ENCODE measurements around the gene DUSP12. TPM values are rescaled to one million over a fixed set of nuclear protein-coding genes. Genes with fewer than 3 reads are reported as not detected.

Gene DUSP12
- total RNA-seq, 4 donors from 2014 or later = 16.4 to 62.7 (median 29.3) TPM

- intact Hi-C loops (cut with DNase I; ENCODE audit: low total_unique reads) = no loop called here
- no peaks in the 10 kb centered on the region for H3K36me3 ChIP-seq
- H3K4me1 ChIP-seq = no peaks in the 10 kb centered on the region
- no peak within 1 kb of the TSS for H3K4me3 ChIP-seq
- H3K27ac ChIP-seq = no peak within 1 kb of the TSS
- H3K27me3 ChIP-seq = no peaks in the 10 kb centered on the region
- no peak for TF ChIP-seq POLR2A (IDR thresholded peaks at IDR 0.05)
- TF ChIP-seq, protein P1, sequence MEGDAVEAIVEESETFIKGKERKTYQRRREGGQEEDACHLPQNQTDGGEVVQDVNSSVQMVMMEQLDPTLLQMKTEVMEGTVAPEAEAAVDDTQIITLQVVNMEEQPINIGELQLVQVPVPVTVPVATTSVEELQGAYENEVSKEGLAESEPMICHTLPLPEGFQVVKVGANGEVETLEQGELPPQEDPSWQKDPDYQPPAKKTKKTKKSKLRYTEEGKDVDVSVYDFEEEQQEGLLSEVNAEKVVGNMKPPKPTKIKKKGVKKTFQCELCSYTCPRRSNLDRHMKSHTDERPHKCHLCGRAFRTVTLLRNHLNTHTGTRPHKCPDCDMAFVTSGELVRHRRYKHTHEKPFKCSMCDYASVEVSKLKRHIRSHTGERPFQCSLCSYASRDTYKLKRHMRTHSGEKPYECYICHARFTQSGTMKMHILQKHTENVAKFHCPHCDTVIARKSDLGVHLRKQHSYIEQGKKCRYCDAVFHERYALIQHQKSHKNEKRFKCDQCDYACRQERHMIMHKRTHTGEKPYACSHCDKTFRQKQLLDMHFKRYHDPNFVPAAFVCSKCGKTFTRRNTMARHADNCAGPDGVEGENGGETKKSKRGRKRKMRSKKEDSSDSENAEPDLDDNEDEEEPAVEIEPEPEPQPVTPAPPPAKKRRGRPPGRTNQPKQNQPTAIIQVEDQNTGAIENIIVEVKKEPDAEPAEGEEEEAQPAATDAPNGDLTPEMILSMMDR (IDR thresholded peaks at IDR 0.05) = no peak
- DNase-seq = no peak
- H3K9me3 ChIP-seq = no peaks in the 10 kb centered on the region
These were observed 42.9 kb upstream of the DUSP12 start, which contains the start of gene FCRLA for GRCh38 chr1:161706482-161707347. Gene FCRLA, plus strand, starts transcription at chr1:161707229. Its CDS starts 36 bp downstream, at chr1:161707265.

- Histone ChIP-seq H3K4me3 (no peak overlapping the region), H3K36me3 (no peaks in the 10 kb centered on the region), H3K27me3 (no peaks in the 10 kb centered on the region), H3K9me3 (no peaks in the 10 kb centered on the region), H3K4me1 (no peaks in the 10 kb centered on the region), H3K27ac (no peak overlapping the region)
- DNase-seq = no peak
- intact Hi-C loops (cut with DNase I; ENCODE audit: low total_unique reads) = no loop called here
- TF ChIP-seq POLR2A (IDR thresholded peaks at IDR 0.05) = no peak
- TF ChIP-seq, protein P1 (IDR thresholded peaks at IDR 0.05) = no peak
These were observed 42.1 kb upstream of the DUSP12 start for GRCh38 chr1:161707503-161707902.

DNA sequence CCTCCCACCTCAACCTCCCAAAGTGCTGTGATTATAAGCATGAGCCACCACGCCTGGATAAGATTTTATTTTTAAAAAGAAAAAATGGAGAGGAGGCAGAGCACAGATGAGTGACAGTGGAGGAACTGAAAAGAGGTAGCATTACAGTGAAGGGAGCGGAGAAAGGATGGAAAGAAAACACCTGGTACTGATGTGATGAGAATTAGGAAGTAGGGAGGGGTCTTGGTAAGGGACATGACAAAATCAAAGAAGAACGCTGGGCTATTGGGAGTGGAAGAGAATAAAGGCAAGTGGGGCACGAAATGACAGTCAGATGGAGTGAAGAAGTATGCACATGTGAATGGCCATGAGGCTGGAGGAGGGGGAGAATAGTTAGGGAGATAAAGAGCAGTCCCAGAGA, 40.2 kb upstream of the DUSP12 start:
- H3K9me3 ChIP-seq = no peaks in the 10 kb centered on the region
- no peaks in the 10 kb centered on the region for H3K36me3 ChIP-seq
- no peak for TF ChIP-seq POLR2A (IDR thresholded peaks at IDR 0.05)
- TF ChIP-seq, protein P1 (IDR thresholded peaks at IDR 0.05) = no peak
- H3K4me1 ChIP-seq = no peaks in the 10 kb centered on the region
- intact Hi-C loops (cut with DNase I; ENCODE audit: low total_unique reads) = no loop called here
- no peak overlapping the region for H3K4me3 ChIP-seq
- DNase-seq = no peak
- H3K27me3 ChIP-seq = no peaks in the 10 kb centered on the region
- H3K27ac ChIP-seq = no peak overlapping the region

GRCh38 chr1:161710560-161710959, 39.0 kb upstream of the DUSP12 start:
- Histone ChIP-seq H3K27me3 (no peaks in the 10 kb centered on the region), H3K4me1 (no peaks in the 10 kb centered on the region), H3K4me3 (no peak overlapping the region), H3K36me3 (no peaks in the 10 kb centered on the region), H3K27ac (no peak overlapping the region), H3K9me3 (no peaks in the 10 kb centered on the region)
- intact Hi-C loops (cut with DNase I; ENCODE audit: low total_unique reads) = no loop called here
- no peak for DNase-seq
- TF ChIP-seq, protein P1 (IDR thresholded peaks at IDR 0.05) = no peak
- no peak for TF ChIP-seq POLR2A (IDR thresholded peaks at IDR 0.05)

DNA sequence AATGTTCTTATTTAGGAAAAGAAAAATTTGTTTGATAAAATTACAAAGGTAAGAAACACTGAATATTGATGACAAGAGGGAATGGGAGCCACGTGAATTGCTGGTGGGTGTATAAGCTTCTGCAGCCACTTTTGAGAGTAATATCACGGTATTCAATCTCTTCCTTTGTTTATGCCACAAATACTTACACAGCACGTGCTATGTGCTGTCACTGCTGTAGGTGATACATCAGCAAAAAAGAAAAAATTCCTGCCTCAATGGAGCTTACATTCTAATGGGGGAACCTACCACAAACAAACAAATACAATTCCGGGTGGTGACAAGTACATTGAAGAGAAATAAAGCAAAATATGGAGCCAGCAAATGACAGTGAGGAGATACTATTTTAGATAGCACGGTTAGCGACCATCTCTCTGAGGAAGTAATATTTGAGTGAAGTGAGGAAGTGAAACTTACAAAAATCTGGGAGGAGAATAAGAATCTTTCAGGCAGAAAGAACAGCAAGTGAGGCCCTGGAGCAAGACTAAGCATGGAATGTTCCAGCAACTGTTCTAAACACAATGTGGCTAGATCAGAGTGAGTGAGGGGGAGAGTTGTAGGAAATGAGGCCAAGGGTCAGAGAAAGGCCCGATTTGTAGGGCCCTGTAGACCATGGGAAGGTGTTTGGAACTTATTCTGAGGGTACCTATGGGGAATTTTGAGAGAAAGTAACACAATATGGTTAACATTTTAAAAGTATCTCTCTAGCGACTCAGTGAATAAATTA, 30.8 kb upstream of the DUSP12 start:
- H3K27ac ChIP-seq = no peak overlapping the region

More for the DNA sequence above, 30.8 kb upstream of the DUSP12 start:
- H3K4me3 ChIP-seq = no peak overlapping the region
- no peaks in the 10 kb centered on the region for H3K4me1 ChIP-seq
- TF ChIP-seq POLR2A (IDR thresholded peaks at IDR 0.05) = no peak
- TF ChIP-seq, protein P1 (IDR thresholded peaks at IDR 0.05) = no peak
- intact Hi-C loops (cut with DNase I; ENCODE audit: low total_unique reads) = no loop called here
- DNase-seq = no peak
- no peaks in the 10 kb centered on the region for H3K36me3 ChIP-seq
- H3K27me3 ChIP-seq = no peaks in the 10 kb centered on the region
- H3K9me3 ChIP-seq = no peaks in the 10 kb centered on the region
